Measurements from ENCODE around the gene NEMP1.

- TF ChIP-seq, protein P1, sequence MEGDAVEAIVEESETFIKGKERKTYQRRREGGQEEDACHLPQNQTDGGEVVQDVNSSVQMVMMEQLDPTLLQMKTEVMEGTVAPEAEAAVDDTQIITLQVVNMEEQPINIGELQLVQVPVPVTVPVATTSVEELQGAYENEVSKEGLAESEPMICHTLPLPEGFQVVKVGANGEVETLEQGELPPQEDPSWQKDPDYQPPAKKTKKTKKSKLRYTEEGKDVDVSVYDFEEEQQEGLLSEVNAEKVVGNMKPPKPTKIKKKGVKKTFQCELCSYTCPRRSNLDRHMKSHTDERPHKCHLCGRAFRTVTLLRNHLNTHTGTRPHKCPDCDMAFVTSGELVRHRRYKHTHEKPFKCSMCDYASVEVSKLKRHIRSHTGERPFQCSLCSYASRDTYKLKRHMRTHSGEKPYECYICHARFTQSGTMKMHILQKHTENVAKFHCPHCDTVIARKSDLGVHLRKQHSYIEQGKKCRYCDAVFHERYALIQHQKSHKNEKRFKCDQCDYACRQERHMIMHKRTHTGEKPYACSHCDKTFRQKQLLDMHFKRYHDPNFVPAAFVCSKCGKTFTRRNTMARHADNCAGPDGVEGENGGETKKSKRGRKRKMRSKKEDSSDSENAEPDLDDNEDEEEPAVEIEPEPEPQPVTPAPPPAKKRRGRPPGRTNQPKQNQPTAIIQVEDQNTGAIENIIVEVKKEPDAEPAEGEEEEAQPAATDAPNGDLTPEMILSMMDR (IDR thresholded peaks at IDR 0.05), result no peak
- no peak for TF ChIP-seq EP300 (IDR thresholded peaks at IDR 0.05)
Observed at GRCh38 chr12:57126061-57126460, 47.5 kb upstream of the NEMP1 start.

All from esophagus muscularis mucosa (tissue), 3 donors.